B cell (primary cell): ENCODE data around the gene XPNPEP3. TPM values are rescaled to one million over a fixed set of nuclear protein-coding genes. Genes with fewer than 3 reads are reported as not detected.

Experiments
- ATAC-seq: fragments of 200-7000 bp; cut with Tn5 transposase; one replicate; pipeline ENCODE4 v1.10.0; 2021; ENCODE audit warnings: low read depth, mild to moderate bottlenecking, moderate number of reproducible peaks, moderate library complexity
- CTCF ChIA-PET: fragments of 350-600 bp; sonication (Branson Sonifier 250); formaldehyde crosslinking; loops from one replicate; lab custom pipeline; 2021; ENCODE audit warnings: antibody characterized with exemption, inconsistent platforms; lab: Charles Lee
- POLR2A ChIA-PET: fragments of 350-600 bp; sonication (Branson Sonifier 250); formaldehyde crosslinking; loops from one replicate; lab custom pipeline; 2021; ENCODE audit warnings: antibody characterized with exemption; lab: Charles Lee
- DNase-seq: peaks from one replicate; pipeline ENCODE4 v3.0.0; 2013
- H2AFZ ChIP-seq: 2 replicates; pipeline ENCODE4 v1.6.1; 2012; ENCODE audit warnings: mild to moderate bottlenecking, low read depth, low read length; ENCODE audit not compliant: insufficient read depth, poor library complexity, severe bottlenecking
- H3K27ac ChIP-seq, 2 donors: 1 replicate in 1 of 2; 2 replicates in 1 of 2; pipeline ENCODE4 v1.5.1; 2012 to 2013; ENCODE audit warnings: low read length in 2 of 2, mild to moderate bottlenecking in 2 of 2, moderate library complexity in 1 of 2
- H3K27me3 ChIP-seq, 4 experiments: fragments of 200-600 bp in 1 of 4; sonication (generic) in 1 of 4; replicated peaks in 1 of 4; 1 replicate in 2 of 4; 2 replicates in 2 of 4; pipeline versions ENCODE4 v1.6.1 to v1.7.0; 2013 to 2016; ENCODE audit warnings: low read length in 3 of 4, mild to moderate bottlenecking in 2 of 4, mixed read lengths in 1 of 4, moderate library complexity in 1 of 4; ENCODE audit not compliant: insufficient read depth in 4 of 4, control insufficient read depth in 3 of 4; ENCODE audit errors: control extremely low read depth in 1 of 4
- H3K36me3 ChIP-seq, 2 experiments: replicated peaks in 1 of 2; 1 replicate in 1 of 2; 2 replicates in 1 of 2; pipeline versions ENCODE4 v1.6.1 to v1.7.1; 2013; ENCODE audit warnings: low read length in 1 of 2; ENCODE audit not compliant: insufficient read depth in 2 of 2, control insufficient read depth in 1 of 2; ENCODE audit errors: control extremely low read depth in 1 of 2, extremely low read depth in 1 of 2
- H3K4me1 ChIP-seq, 2 donors: fragments of 200-600 bp in 1 of 2; sonication (generic) in 1 of 2; 1 replicate in 1 of 2; 2 replicates in 1 of 2; pipeline versions ENCODE4 v1.5.1 to v1.6.1; 2013 to 2017; ENCODE audit warnings: low read length in 2 of 2; ENCODE audit not compliant: control insufficient read depth in 2 of 2, insufficient read depth in 2 of 2
- H3K4me2 ChIP-seq: replicated peaks from 2 replicates; pipeline ENCODE3; 2012; ENCODE audit warnings: mild to moderate bottlenecking, low read depth, low read length; ENCODE audit not compliant: poor library complexity, severe bottlenecking
- H3K4me3 ChIP-seq, 5 experiments: fragments of 200-600 bp in 1 of 5; sonication (generic) in 1 of 5; 1 replicate in 3 of 5; 2 replicates in 2 of 5; pipeline versions ENCODE4 v1.5.1 to v1.7.0; 2011 to 2016; ENCODE audit warnings: low read length in 4 of 5, mild to moderate bottlenecking in 4 of 5, low read depth in 2 of 5, control low read depth in 1 of 5, moderate library complexity in 1 of 5; ENCODE audit not compliant: insufficient read depth in 1 of 5; ENCODE audit errors: control extremely low read depth in 1 of 5, extremely low read depth in 1 of 5
- H3K79me2 ChIP-seq: fragments of 200-600 bp; sonication (generic); one replicate; pipeline ENCODE4 v1.6.0; 2016; ENCODE audit warnings: low read length; ENCODE audit not compliant: control insufficient read depth, insufficient read depth
- H3K9ac ChIP-seq: fragments of 200-600 bp; sonication (generic); 2 replicates; pipeline ENCODE4 v1.6.1; 2017; ENCODE audit warnings: mild to moderate bottlenecking, low read length, moderate library complexity
- H3K9me3 ChIP-seq, 3 donors: one replicate each; pipeline versions ENCODE4 v1.6.1 to v1.7.1; 2013; ENCODE audit warnings: low read length in 2 of 3; ENCODE audit not compliant: control insufficient read depth in 2 of 3, insufficient read depth in 1 of 3; ENCODE audit errors: control extremely low read depth in 1 of 3
- H4K20me1 ChIP-seq: 2 replicates; pipeline ENCODE4 v1.6.0; 2012; ENCODE audit warnings: mild to moderate bottlenecking, low read length; ENCODE audit not compliant: insufficient read depth, control insufficient read depth, poor library complexity, severe bottlenecking
- H3K27ac Mint-ChIP-seq: one replicate; pipeline ENCODE4 v1.8.0; 2021; ENCODE audit warnings: mixed read lengths
- H3K27me3 Mint-ChIP-seq: one replicate; pipeline ENCODE4 v1.8.0; 2021; ENCODE audit warnings: mixed read lengths
- H3K4me1 Mint-ChIP-seq: one replicate; pipeline ENCODE4 v1.8.0; 2021; ENCODE audit warnings: mixed read lengths
- H3K4me3 Mint-ChIP-seq: one replicate; pipeline ENCODE4 v1.8.0; 2021; ENCODE audit warnings: mixed read lengths
- H3K9me3 Mint-ChIP-seq: one replicate; pipeline ENCODE4 v1.8.0; 2022; ENCODE audit warnings: mixed read lengths; ENCODE audit not compliant: insufficient read depth
- EZH2 ChIP-seq: IDR thresholded peaks from 2 replicates; pipeline ENCODE4 v1.6.1; 2012; ENCODE audit warnings: borderline replicate concordance, low read depth, mild to moderate bottlenecking, moderate library complexity, low read length; ENCODE audit not compliant: insufficient read depth, poor library complexity, severe bottlenecking
- WGBS: methylation state at CpG from one replicate; pipeline ENCODE4 v1.1.5; 2013; ENCODE audit warnings: missing lambda C conversion rate; ENCODE audit not compliant: insufficient coverage; 5-methylcytosine and 5-hydroxymethylcytosine counted together
- intact Hi-C: fragments of 100-400 bp; cut with micrococcal nuclease; formaldehyde crosslinking; loops from one replicate; pipeline ENCODE4 v1.10.0; 2022
- polyA plus RNA-seq: library from polyadenylated mRNA; depleted of rRNA; stranded (reverse); fragments of >200 nt; gene quantifications from 2 replicates; pipeline ENCODE4 v1.2.3, GENCODE V29; 2012
- total RNA-seq, 2 donors: library from RNA; stranded (reverse); fragments of 120-200 nt in 1 of 2; gene quantifications; 1 replicate in 1 of 2; 2 replicates in 1 of 2; pipeline versions ENCODE4 v1.2.3 to v1.2.4, GENCODE V29; 2013 to 2022
- TF ChIP-seq, protein P1 (sequence below): fragments of 200-600 bp; IDR thresholded peaks from one replicate; pipeline ENCODE4 v1.8.0; 2022; ENCODE audit warnings: antibody characterized with exemption, mild to moderate bottlenecking

The XPNPEP3 gene
- total and polyA plus RNA-seq, 2 donors (not counting 1 experiment from before 2014, with no cell fraction given): 7.9 to 18.9 TPM

DNA sequence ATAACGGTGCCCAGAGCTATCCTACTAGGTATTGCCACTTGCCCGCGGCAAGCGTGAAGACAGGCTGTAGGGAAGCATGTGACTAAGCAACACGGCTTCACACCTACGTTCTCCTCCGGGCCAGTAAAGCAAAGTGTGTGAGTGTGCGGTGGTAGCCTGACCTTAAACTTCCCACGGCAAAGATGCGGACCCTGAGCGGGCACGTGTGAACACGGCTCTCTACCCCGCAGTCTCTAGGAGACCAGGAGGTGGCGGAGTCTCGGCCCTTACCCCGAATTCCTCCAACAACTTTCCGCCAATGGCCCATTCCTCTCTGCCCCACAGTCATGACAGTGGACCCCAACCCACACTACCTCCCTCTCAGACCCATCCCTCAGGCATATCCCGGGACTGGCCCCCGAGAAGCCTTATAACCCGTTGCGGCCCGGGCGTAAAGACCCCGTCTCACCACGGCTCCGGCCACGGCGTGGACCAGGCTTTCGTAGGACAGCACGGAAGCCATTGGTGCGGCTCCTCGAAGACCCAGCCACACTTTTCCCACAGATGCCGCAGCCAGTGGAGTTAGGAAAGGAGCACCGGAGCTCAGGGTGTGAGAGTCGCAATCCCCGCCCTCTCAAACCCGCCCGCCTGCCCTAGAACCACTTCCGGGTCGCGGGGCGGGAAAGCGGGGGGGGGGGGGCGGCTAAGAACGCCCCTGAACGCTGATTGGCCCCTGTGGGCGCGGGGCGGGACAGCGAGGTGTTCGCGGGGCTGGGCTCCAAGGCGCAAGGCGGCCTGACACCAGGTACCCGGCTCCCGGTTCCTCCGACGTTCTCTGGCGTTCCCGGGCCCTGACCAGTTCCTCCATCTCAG, 38.0 kb upstream of the XPNPEP3 start, which contains the start of gene SLC25A17:
Gene SLC25A17, minus strand, starts transcription at position 600 of the 852 bp plus-strand sequence. Its CDS starts 98 bp downstream, at position 502.
- H3K4me1 ChIP-seq: peaks cover 22 to 27% of the 10 kb centered on the region in 2 donors
- H3K4me2 ChIP-seq: peak within 1 kb of the TSS; percentile 77
- ChIA-PET POLR2A (interaction anchor here (0.5 to 1.1 kb wide), 7 partner anchors 12 to 1431 kb away, joined by 3 to 6 read pairs (median 3); partner anchors contain the start of gene XPNPEP3), CTCF (interaction anchor here (0.6 to 2.9 kb wide), 5 partner anchors 59 to 136 kb away, joined by 3 to 14 read pairs (median 4); no protein-coding TSS in a partner anchor)
- Mint-ChIP-seq H3K27ac (peak within 1 kb of the TSS; percentile 91), H3K9me3 (no peaks in the 10 kb centered on the region), H3K4me1 (peaks cover 34% of the 10 kb centered on the region), H3K4me3 (peak within 1 kb of the TSS; percentile 95), H3K27me3 (no peaks in the 10 kb centered on the region)
- under 1% methylated on average over 52 of the region's 61 CpGs for WGBS
- peak within 1 kb of the TSS; percentile 100 for H2AFZ ChIP-seq
- H3K9ac ChIP-seq: peak within 1 kb of the TSS; percentile 98
- peaks cover 49% of the 10 kb centered on the region for H3K79me2 ChIP-seq
- peaks cover 10% of the 10 kb centered on the region for H4K20me1 ChIP-seq
- H3K4me3 ChIP-seq: peak within 1 kb of the TSS; percentile 74 to 100 (median 98)
- H3K27ac ChIP-seq: peak within 1 kb of the TSS; percentile 59 to 75
- no peak for TF ChIP-seq EZH2
- TF ChIP-seq, protein P1, sequence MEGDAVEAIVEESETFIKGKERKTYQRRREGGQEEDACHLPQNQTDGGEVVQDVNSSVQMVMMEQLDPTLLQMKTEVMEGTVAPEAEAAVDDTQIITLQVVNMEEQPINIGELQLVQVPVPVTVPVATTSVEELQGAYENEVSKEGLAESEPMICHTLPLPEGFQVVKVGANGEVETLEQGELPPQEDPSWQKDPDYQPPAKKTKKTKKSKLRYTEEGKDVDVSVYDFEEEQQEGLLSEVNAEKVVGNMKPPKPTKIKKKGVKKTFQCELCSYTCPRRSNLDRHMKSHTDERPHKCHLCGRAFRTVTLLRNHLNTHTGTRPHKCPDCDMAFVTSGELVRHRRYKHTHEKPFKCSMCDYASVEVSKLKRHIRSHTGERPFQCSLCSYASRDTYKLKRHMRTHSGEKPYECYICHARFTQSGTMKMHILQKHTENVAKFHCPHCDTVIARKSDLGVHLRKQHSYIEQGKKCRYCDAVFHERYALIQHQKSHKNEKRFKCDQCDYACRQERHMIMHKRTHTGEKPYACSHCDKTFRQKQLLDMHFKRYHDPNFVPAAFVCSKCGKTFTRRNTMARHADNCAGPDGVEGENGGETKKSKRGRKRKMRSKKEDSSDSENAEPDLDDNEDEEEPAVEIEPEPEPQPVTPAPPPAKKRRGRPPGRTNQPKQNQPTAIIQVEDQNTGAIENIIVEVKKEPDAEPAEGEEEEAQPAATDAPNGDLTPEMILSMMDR: peak; percentile 44
- H3K36me3 ChIP-seq: peaks cover 0 to 9% of the 10 kb centered on the region in 2 experiments
- no peaks in the 10 kb centered on the region for H3K27me3 ChIP-seq
- DNase-seq: peak; percentile 89
- intact Hi-C loops: loop anchor here (1.0 to 5.0 kb wide), 5 partner anchors 37 to 642 kb away; partner anchors contain the start of genes ADSL, EP300, ST13 and TNRC6B
- H3K9me3 ChIP-seq: no peaks in the 10 kb centered on the region
- ATAC-seq: peak; percentile 92
